WI38 (cell line): ENCODE results near the gene SLC13A3.

ENCODE experiments used
- H3K4me3 ChIP-seq: 2 replicates; pipeline ENCODE4 v1.5.1; 2011; ENCODE audit warnings: low read depth, mild to moderate bottlenecking, control low read depth, low read length
- CTCF ChIP-seq: IDR thresholded peaks from 2 replicates; pipeline ENCODE4 v1.5.1; 2012; ENCODE audit warnings: low read depth, mild to moderate bottlenecking, control low read depth, low read length

The SLC13A3 gene

DNA sequence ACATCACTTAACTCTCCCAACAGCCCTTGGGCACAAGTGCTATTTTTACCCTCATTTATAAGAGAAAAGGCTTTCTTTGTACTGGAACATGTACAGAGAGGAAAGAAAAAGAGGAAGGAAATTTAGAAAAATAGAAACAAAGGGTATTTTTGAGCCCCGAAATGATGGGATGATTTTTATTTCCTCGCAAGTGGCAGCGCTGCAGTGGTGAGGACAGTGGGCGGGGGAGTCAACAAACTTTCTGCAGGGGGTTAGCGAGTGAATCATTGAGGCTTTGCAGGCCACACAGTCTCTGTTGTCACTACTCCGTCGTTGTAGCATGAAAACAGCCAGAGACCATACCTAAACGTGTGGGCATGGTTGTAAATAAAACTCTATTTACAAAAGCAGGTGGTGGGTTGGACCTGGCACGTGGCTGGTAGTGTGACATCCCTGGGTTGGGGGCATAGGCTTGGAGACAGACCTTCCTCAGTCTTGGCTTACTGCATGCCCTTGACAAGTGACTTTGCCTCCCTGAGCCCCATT, 75.3 kb downstream of the SLC13A3 start:
- no peak overlapping the region for H3K4me3 ChIP-seq
- TF ChIP-seq CTCF: no peak

- no peak for TF ChIP-seq CTCF
- no peak overlapping the region for H3K4me3 ChIP-seq
Measured at GRCh38 chr20:46575394-46575793, 75.9 kb downstream of the SLC13A3 start.

- TF ChIP-seq CTCF: no peak
- no peak overlapping the region for H3K4me3 ChIP-seq
Measured at GRCh38 chr20:46573788-46574584, 77.3 kb downstream of the SLC13A3 start.

- H3K4me3 ChIP-seq: no peak overlapping the region
- no peak for TF ChIP-seq CTCF
Measured at GRCh38 chr20:46573234-46573633, 78.0 kb downstream of the SLC13A3 start.

DNA sequence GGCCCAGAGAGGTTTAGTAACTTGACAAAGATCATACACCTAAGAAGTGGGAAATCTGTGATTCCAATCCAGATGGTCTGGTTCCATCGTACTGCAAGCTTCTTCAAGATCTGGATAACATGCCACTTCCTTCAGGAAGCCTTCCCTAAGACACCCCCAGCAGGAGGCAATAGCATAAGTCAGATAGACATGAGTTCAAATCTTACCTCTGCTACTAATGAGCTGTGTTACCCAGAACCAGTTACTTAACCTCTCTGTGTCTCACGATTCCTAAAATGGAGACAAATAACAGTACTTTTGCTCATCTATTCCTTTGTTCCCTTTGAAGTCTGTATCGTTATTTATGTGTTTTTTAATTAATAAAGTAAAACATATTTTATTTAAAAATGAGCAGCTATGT, 78.5 kb downstream of the SLC13A3 start:
- H3K4me3 ChIP-seq: no peak overlapping the region
- TF ChIP-seq CTCF: no peak

GRCh38 chr20:46572153-46572552, 79.1 kb downstream of the SLC13A3 start:
- no peak overlapping the region for H3K4me3 ChIP-seq
- TF ChIP-seq CTCF: no peak

DNA sequence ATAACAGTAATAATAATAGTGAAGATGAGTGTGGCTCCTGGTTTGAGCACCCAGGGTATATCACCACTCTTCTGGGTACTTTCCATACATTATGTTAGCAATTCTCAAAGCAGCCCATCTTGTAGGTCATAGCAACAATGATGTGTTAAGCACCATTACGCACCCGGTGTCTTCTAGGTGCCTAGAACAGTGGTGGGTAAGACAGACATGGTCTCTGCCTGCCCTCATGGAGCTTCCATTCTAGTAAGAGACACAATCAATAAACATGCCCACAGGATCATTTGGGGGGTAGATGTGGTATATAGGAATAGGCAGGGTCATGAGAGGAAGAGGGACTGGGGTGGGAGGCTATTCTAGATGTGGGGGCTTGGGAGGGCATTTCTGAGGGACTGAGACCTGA, 79.8 kb downstream of the SLC13A3 start:
- no peak overlapping the region for H3K4me3 ChIP-seq

More for the DNA sequence above, 79.8 kb downstream of the SLC13A3 start:
- TF ChIP-seq CTCF: no peak
